HCT116 (cell line): ENCODE results near the gene SYCP2. TPM values are rescaled to one million over a fixed set of nuclear protein-coding genes. Genes with fewer than 3 reads are reported as not detected.

Source experiments
- total RNA-seq: library from RNA; stranded (reverse); gene quantifications from one replicate; pipeline ENCODE4 v1.2.1, GENCODE V29; 2021; ENCODE audit not compliant: unreplicated experiment

The SYCP2 gene
- total RNA-seq, 1 experiment from 2014 or later, result 0.59 TPM

Other genes starting within 250 kb of the SYCP2 start
- gene PPP1R3D, start 6.7 kb upstream of the SYCP2 start, total RNA-seq, result 2.7 TPM
- 8.1 TPM for gene FAM217B, start 6.8 kb upstream of the SYCP2 start, total RNA-seq
- 0.34 TPM for gene CDH26, start 24.8 kb upstream of the SYCP2 start, total RNA-seq